ENCODE measurements around the gene NOPCHAP1. TPM values are rescaled to one million over a fixed set of nuclear protein-coding genes. Genes with fewer than 3 reads are reported as not detected.

NOPCHAP1 gene
- total and polyA plus RNA-seq, 2 of the 8 experiments (the other 6 are each of a cell fraction or from before 2014, with no cell fraction given), result 14.9 to 39.5 TPM

DNA sequence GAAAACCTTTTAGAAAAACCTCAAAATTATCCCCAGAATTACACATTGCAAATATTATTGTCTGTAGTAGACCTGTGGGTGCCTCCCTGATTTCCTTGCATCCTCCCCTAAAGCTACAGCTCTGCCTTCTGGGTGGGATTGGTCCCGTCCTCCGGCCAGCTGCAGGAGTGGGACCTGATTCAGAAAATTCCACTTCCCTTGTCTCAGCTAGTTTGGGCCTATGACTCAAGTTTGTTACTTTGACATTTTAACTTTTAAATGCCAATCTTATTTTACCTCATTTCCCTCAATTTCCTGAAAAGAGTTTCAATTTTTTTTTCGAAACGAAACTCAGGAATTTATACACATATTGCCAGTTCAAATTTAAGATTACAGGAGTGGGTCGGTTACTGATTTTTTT is 14.8 kb upstream of the NOPCHAP1 start (continued):
- no peak for TF ChIP-seq CHD2 (IDR thresholded peaks at IDR 0.05; ENCODE audit: low read length)
- no peak for TF ChIP-seq EP300 (IDR thresholded peaks at IDR 0.05; ENCODE audit: borderline replicate concordance in 1 of 2, low read depth in 2 of 2, low read length in 2 of 2)
- no peak for TF ChIP-seq JUND (IDR thresholded peaks at IDR 0.05; ENCODE audit: low read length)
- no peak for TF ChIP-seq BRCA1 (IDR thresholded peaks at IDR 0.05; ENCODE audit: low read depth, low read length)
- no peak for TF ChIP-seq SAP30 (IDR thresholded peaks at IDR 0.05; ENCODE audit: insufficient read depth, insufficient replicate concordance, low read length)
- TF ChIP-seq POLR2A (IDR thresholded peaks at IDR 0.05; ENCODE audit: control extremely low read depth in 1 of 2, low read depth in 2 of 2, low read length in 2 of 2), result no peak
- TF ChIP-seq CBX8 (IDR thresholded peaks at IDR 0.05; ENCODE audit: borderline replicate concordance, low read depth, low read length), result no peak
- no peak for TF ChIP-seq NRF1 (IDR thresholded peaks at IDR 0.05; ENCODE audit: low read depth, low read length)
- no peak for TF ChIP-seq TEAD4 (IDR thresholded peaks at IDR 0.05; ENCODE audit: low read depth, low read length)
- TF ChIP-seq EZH2 (IDR thresholded peaks at IDR 0.05; ENCODE audit: low read depth, low read length, severe bottlenecking), result no peak
